Breast epithelium (tissue), 4 donors: ENCODE measurements around the gene A4GALT. TPM values are rescaled to one million over a fixed set of nuclear protein-coding genes. Genes with fewer than 3 reads are reported as not detected.

ENCODE experiments used
- DNase-seq, 2 donors: peaks; one replicate each; pipeline ENCODE4 v3.0.0-alpha.2; 2019; ENCODE audit warnings: low spot score in 2 of 2
- H3K27ac ChIP-seq, 2 donors: fragments of 200-600 bp; sonication (generic) in 1 of 2; one replicate each; pipeline ENCODE4 v1.5.1; 2016 to 2019; ENCODE audit warnings: mild to moderate bottlenecking in 1 of 2
- H3K27me3 ChIP-seq, 2 donors: fragments of 200-600 bp; sonication (generic) in 1 of 2; one replicate each; pipeline versions ENCODE4 v1.5.1 to v1.6.0; 2017 to 2019; ENCODE audit warnings: control low read depth in 1 of 2, mild to moderate bottlenecking in 1 of 2
- H3K36me3 ChIP-seq: fragments of 200-600 bp; one replicate; pipeline ENCODE4 v1.5.1; 2019
- H3K4me1 ChIP-seq, 2 donors: fragments of 200-600 bp; sonication (generic); one replicate each; pipeline ENCODE4 v1.5.1; 2016 to 2019; ENCODE audit warnings: control low read depth in 1 of 2
- H3K4me3 ChIP-seq, 3 donors: fragments of 200-600 bp; sonication (generic); 1 replicate in 2 of 3; 2 replicates in 1 of 3; pipeline ENCODE4 v1.5.1; 2016 to 2019; ENCODE audit warnings: mild to moderate bottlenecking in 3 of 3, moderate library complexity in 2 of 3
- H3K9me3 ChIP-seq, 2 donors: fragments of 200-600 bp; sonication (generic) in 1 of 2; one replicate each; pipeline ENCODE4 v1.5.1; 2016 to 2019; ENCODE audit warnings: control low read depth in 1 of 2
- POLR2A ChIP-seq: fragments of 450-650 bp; IDR thresholded peaks from one replicate; pipeline ENCODE4 v1.6.1; 2016; ENCODE audit warnings: antibody characterized with exemption, mild to moderate bottlenecking, moderate library complexity
- POLR2AphosphoS5 ChIP-seq, 3 donors: sonication (generic); formaldehyde crosslinking; IDR thresholded peaks; one replicate each; pipeline ENCODE4 v1.6.1; 2017; ENCODE audit warnings: antibody characterized with exemption in 3 of 3
- intact Hi-C: fragments of 100-400 bp; cut with DNase I; formaldehyde crosslinking; loops from one replicate; pipeline ENCODE4 v1.15.1; 2023; ENCODE audit warnings: low total_unique reads
- total RNA-seq, 3 donors: library from RNA; depleted of rRNA; stranded (reverse); fragments of >200 nt; gene quantifications; one replicate each; pipeline ENCODE4 v1.1.0, GENCODE V29; 2016
- TF ChIP-seq, protein P1 (sequence below), 3 donors: fragments of 450-650 bp; IDR thresholded peaks; one replicate each; pipeline ENCODE4 v1.5.1; 2016 to 2017; ENCODE audit warnings: antibody characterized with exemption in 3 of 3, mild to moderate bottlenecking in 3 of 3, moderate library complexity in 3 of 3

Gene A4GALT
- total RNA-seq, 3 donors from 2014 or later, result 6.6 to 32.8 (median 22.9) TPM

DNA sequence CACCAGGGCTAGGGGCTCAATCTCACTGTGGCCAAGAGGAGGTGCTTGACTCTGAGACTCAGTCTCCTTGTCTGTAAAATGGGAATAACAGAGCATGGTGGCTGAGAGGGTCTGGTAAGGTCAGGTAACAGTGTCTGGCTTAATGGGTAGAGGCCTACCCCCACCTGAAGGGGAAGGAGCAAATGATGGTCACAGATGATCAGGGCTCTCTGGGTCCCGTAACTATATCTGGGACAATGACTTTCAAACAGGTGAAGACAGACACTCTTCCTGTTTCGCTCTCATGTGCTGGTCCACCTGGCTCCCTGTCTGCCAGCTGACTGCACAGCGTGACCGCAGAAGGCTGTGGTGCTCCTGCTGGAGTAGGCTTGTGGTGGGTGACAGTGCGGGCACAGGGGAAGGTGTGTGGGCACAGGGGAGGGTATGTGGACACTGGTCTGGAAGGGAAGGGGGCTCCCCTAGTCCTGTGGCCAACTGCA lies 4.0 kb downstream of the A4GALT start:
- TF ChIP-seq POLR2AphosphoS5 (IDR thresholded peaks at IDR 0.05), result no peak
- Histone ChIP-seq H3K4me1 (peaks cover 4 to 6% of the 10 kb centered on the region in 2 donors), H3K4me3 (no peak overlapping the region), H3K36me3 (no peaks in the 10 kb centered on the region), H3K27me3 (peaks cover 0 to 5% of the 10 kb centered on the region in 2 donors), H3K27ac (no peak overlapping the region), H3K9me3 (no peaks in the 10 kb centered on the region)
- DNase-seq, result no peak
- intact Hi-C loops, result no loop called here

DNA sequence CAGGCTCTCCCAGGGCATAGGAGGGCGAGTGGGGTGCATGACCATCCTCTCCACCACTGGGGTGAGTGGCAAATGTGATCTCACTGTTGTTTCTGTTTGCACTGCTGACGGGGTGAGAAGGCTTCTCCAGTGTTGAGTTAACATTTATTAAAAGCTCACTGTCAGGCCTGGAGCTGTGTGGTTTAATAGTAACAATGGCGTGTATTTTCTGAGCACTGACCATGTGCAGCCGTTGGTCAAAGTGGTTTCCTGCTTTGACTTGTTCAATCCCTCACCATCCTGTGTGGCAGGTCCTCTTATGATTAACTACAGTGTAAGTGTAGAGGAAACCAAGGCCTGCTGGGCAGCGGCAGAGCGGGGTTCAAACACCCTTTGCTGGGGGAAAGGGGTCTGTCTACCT lies 4.4 kb downstream of the A4GALT start:
- no peak overlapping the region for H3K27ac ChIP-seq
- DNase-seq, result no peak
- no peaks in the 10 kb centered on the region for H3K36me3 ChIP-seq
- peaks cover 3 to 5% of the 10 kb centered on the region in 2 donors for H3K4me1 ChIP-seq
- intact Hi-C loops, result no loop called here
- peaks cover 0 to 4% of the 10 kb centered on the region in 2 donors for H3K27me3 ChIP-seq
- H3K9me3 ChIP-seq, result no peaks in the 10 kb centered on the region
- H3K4me3 ChIP-seq, result no peak overlapping the region
- TF ChIP-seq, protein P1, sequence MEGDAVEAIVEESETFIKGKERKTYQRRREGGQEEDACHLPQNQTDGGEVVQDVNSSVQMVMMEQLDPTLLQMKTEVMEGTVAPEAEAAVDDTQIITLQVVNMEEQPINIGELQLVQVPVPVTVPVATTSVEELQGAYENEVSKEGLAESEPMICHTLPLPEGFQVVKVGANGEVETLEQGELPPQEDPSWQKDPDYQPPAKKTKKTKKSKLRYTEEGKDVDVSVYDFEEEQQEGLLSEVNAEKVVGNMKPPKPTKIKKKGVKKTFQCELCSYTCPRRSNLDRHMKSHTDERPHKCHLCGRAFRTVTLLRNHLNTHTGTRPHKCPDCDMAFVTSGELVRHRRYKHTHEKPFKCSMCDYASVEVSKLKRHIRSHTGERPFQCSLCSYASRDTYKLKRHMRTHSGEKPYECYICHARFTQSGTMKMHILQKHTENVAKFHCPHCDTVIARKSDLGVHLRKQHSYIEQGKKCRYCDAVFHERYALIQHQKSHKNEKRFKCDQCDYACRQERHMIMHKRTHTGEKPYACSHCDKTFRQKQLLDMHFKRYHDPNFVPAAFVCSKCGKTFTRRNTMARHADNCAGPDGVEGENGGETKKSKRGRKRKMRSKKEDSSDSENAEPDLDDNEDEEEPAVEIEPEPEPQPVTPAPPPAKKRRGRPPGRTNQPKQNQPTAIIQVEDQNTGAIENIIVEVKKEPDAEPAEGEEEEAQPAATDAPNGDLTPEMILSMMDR (IDR thresholded peaks at IDR 0.05), result no peak
- no peak for TF ChIP-seq POLR2A
- no peak for TF ChIP-seq POLR2AphosphoS5 (IDR thresholded peaks at IDR 0.05)

DNA sequence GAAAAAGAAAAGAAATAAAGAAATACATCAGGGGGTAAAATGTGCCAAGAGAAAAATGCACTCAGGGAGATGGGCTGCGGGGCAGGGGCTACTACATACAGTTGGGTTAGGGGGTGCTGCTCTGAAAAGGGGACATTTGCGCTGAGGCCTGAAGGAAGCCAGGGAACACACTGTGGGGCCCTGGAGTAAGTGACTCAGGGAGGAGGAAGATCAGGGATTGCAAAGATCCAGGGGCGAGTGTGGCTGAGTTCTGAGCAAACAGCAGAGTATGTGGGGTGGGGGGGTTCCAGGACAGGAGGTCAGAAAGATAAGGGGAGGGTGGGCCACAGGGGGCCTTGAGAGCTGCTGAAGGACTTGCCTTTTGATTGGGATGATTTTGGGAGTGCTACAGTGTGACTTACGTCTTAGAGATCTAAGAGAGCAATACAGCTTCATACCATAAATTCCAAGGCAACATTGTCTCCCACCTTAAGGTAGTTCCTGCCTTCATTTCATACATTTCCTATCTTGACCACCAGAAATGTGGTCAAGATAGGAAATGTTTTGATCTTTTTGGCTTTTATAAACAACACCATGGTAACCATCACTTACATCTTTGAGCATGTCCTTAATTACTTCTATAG lies 5.8 kb downstream of the A4GALT start:
- no peaks in the 10 kb centered on the region for H3K4me1 ChIP-seq
- H3K27me3 ChIP-seq, result no peaks in the 10 kb centered on the region
- DNase-seq, result no peak
- TF ChIP-seq POLR2A (no peak), POLR2AphosphoS5 (IDR thresholded peaks at IDR 0.05) (no peak)
- TF ChIP-seq, protein P1 (IDR thresholded peaks at IDR 0.05), result no peak
- no peaks in the 10 kb centered on the region for H3K36me3 ChIP-seq
- intact Hi-C loops, result no loop called here
- H3K27ac ChIP-seq, result no peak overlapping the region
- H3K9me3 ChIP-seq, result peaks cover 2 to 9% of the 10 kb centered on the region in 2 donors
- H3K4me3 ChIP-seq, result no peak overlapping the region

DNA sequence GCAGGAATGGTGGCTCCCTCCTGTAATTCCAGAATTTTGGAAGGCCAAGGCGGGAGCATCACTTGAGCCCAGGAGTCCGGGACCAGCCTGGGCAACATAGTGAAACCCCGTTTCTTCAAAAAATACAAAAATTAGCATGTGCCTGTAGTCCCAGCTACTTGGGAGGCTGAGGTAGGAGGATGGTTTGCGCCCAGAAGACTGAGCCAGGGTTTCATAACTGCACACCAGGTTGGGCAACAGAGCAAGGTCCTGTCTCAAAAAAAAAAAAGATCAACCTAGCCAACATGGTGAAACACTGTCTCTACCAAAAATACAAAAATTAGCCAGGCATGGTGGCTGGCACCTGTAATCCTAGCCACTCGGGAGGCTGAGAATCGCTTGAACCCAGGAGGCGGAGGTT lies 6.4 kb downstream of the A4GALT start:
- H3K4me1 ChIP-seq, result no peaks in the 10 kb centered on the region
- H3K27me3 ChIP-seq, result no peaks in the 10 kb centered on the region
- TF ChIP-seq POLR2A (no peak), POLR2AphosphoS5 (IDR thresholded peaks at IDR 0.05) (no peak)
- TF ChIP-seq, protein P1 (IDR thresholded peaks at IDR 0.05), result no peak
- no peak overlapping the region for H3K27ac ChIP-seq
- intact Hi-C loops, result no loop called here
- H3K4me3 ChIP-seq, result no peak overlapping the region
- H3K9me3 ChIP-seq, result peaks cover 8 to 9% of the 10 kb centered on the region in 2 donors
- DNase-seq, result no peak
- H3K36me3 ChIP-seq, result no peaks in the 10 kb centered on the region

DNA sequence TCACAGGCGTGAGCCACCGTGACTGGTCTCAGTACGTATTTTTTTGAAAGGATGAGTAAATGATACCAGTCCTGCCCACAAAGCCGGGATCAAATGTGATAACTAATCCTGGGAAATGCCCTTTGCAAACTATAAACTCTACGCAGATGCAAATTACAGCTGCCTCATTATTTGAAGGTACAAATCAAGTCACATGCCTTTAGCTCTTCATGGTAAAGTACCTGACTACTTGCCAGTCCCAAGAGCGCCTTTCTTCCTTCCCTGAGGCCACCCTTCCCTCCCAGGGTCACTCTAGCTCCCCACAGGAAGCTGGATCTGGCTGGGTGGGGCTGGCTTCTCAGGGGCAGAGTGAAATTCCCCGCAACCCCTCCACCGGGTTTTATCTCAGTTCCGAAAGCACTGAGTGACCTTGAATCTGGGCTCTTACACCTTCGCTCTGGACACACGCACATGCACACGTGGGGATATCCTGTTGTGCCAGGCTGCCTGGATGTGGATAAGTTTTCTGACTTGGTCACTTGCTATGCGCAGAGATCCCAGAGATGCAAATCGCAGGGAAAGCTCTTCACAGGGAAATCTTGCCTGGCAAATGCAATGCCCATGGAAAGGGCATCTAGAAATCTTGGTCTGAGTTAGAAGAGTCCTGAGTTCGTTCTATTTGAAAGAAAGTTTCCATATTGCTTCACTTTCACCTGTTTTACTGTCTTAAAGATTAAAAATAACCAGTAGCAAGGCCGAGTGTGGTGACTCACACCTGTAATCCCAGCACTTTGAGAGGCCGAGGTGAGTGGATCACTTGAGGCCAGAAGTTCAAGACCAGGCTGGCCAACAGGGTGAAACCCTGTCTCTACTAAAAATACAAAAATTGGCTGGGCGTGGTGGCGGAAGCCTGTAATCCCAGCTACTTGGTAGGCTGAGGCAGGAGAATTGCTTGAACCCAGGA lies 8.5 kb downstream of the A4GALT start:
- no peaks in the 10 kb centered on the region for H3K4me1 ChIP-seq
- no peak for DNase-seq
- H3K27me3 ChIP-seq, result no peaks in the 10 kb centered on the region
- no peak for TF ChIP-seq POLR2A
- peak in 1 of 3 donors; percentile 17 for TF ChIP-seq POLR2AphosphoS5 (IDR thresholded peaks at IDR 0.05)
- H3K9me3 ChIP-seq, result peaks cover 9 to 11% of the 10 kb centered on the region in 2 donors
- H3K27ac ChIP-seq, result peak overlapping the region in 1 of 2 donors; percentile 54
- H3K4me3 ChIP-seq, result no peak overlapping the region
- intact Hi-C loops, result no loop called here
- H3K36me3 ChIP-seq, result no peaks in the 10 kb centered on the region
